Left lobe of liver (tissue), 2 donors: ENCODE measurements around the gene ARID1A. TPM values are rescaled to one million over a fixed set of nuclear protein-coding genes. Genes with fewer than 3 reads are reported as not detected.
"Not testable (repeated sequence)": the region's sequence is repeated elsewhere in the genome, so short reads cannot be mapped to it uniquely, and the experiment has no call there.

Source experiments
- ATAC-seq: fragments of 200-7000 bp; cut with Tn5 transposase; one replicate; pipeline ENCODE4 v1.9.1; 2020; ENCODE audit warnings: mild to moderate bottlenecking, moderate library complexity
- DNase-seq: peaks from one replicate; pipeline ENCODE4 v3.0.0-alpha.2; 2020; ENCODE audit warnings: low spot score
- total RNA-seq: library from RNA; stranded (reverse); gene quantifications from one replicate; pipeline ENCODE4 v1.2.1, GENCODE V29; 2021
- donor health status: DM: no; HTN: no; CAD: no; lungs with moderate emphysema.
- donor health status: DM: no; HTN: yes; CAD: no.

ARID1A gene
- 27.0 TPM for total RNA-seq

- peak; percentile 98 for DNase-seq
- peak; percentile 75 for ATAC-seq
Observed at GRCh38 chr1:26695356-26696118, at the start of gene ARID1A. TSS of gene ARID1A (plus strand) at chr1:26696015. CDS start at chr1:26696404, 389 bp downstream.

- no peak for ATAC-seq
- DNase-seq = no peak
Observed at GRCh38 chr1:26664802-26665201, 31.0 kb upstream of the ARID1A start.

GRCh38 chr1:26666855-26667254, 29.0 kb upstream of the ARID1A start:
- DNase-seq (no peak), ATAC-seq (no peak)

- ATAC-seq, DNase-seq: not testable (repeated sequence)
Observed at GRCh38 chr1:26668106-26668786, 27.6 kb upstream of the ARID1A start.

GRCh38 chr1:26677306-26678115, 18.3 kb upstream of the ARID1A start:
- peak; percentile 100 for ATAC-seq
- DNase-seq = peak; percentile 81

- ATAC-seq = no peak
- DNase-seq = no peak
Observed at GRCh38 chr1:26684763-26685508, 10.9 kb upstream of the ARID1A start.

- DNase-seq = no peak
- ATAC-seq = no peak
Observed at GRCh38 chr1:26686795-26687194, 9.0 kb upstream of the ARID1A start.

GRCh38 chr1:26689504-26689903, 6.3 kb upstream of the ARID1A start:
- ATAC-seq (no peak), DNase-seq (no peak)

GRCh38 chr1:26690157-26690556, 5.7 kb upstream of the ARID1A start:
- ATAC-seq (no peak), DNase-seq (no peak)

- DNase-seq = no peak
- ATAC-seq = no peak
Observed at GRCh38 chr1:26690576-26691031, 5.2 kb upstream of the ARID1A start.

- DNase-seq = peak; percentile 87
- peak; percentile 51 for ATAC-seq
Observed at GRCh38 chr1:26692211-26692792, 3.5 kb upstream of the ARID1A start.

GRCh38 chr1:26692793-26693490, 2.9 kb upstream of the ARID1A start:
- peak; percentile 97 for DNase-seq
- peak; percentile 61 for ATAC-seq

GRCh38 chr1:26693599-26694572, 1.9 kb upstream of the ARID1A start:
- DNase-seq = no peak
- ATAC-seq = no peak

- ATAC-seq (no peak), DNase-seq (no peak)
Observed at GRCh38 chr1:26694638-26695355, 1.0 kb upstream of the ARID1A start.

GRCh38 chr1:26696119-26696653, 371 bp downstream of the ARID1A start:
- DNase-seq (no peak), ATAC-seq (no peak)

- ATAC-seq (no peak), DNase-seq (peak; percentile 59)
Observed at GRCh38 chr1:26696654-26697430, 1.0 kb downstream of the ARID1A start.
